Activated naive CD8-positive, alpha-beta T cell (primary cell): ENCODE data around the gene ADGRB2.

Source experiments
- H3K27ac Mint-ChIP-seq: one replicate; pipeline ENCODE4 v1.8.0; 2021; ENCODE audit warnings: mixed read lengths
- H3K27me3 Mint-ChIP-seq: one replicate; pipeline ENCODE4 v1.8.0; 2021; ENCODE audit warnings: mixed read lengths
- H3K36me3 Mint-ChIP-seq: one replicate; pipeline ENCODE4 v1.8.0; 2021; ENCODE audit warnings: mixed read lengths
- H3K4me1 Mint-ChIP-seq: one replicate; pipeline ENCODE4 v1.8.0; 2021; ENCODE audit warnings: low read depth, mixed read lengths
- H3K4me3 Mint-ChIP-seq: one replicate; pipeline ENCODE4 v1.8.0; 2021; ENCODE audit warnings: mild to moderate bottlenecking, mixed read lengths
- H3K9me3 Mint-ChIP-seq: one replicate; pipeline ENCODE4 v1.8.0; 2021; ENCODE audit warnings: low read depth, mixed read lengths

Gene ADGRB2

DNA sequence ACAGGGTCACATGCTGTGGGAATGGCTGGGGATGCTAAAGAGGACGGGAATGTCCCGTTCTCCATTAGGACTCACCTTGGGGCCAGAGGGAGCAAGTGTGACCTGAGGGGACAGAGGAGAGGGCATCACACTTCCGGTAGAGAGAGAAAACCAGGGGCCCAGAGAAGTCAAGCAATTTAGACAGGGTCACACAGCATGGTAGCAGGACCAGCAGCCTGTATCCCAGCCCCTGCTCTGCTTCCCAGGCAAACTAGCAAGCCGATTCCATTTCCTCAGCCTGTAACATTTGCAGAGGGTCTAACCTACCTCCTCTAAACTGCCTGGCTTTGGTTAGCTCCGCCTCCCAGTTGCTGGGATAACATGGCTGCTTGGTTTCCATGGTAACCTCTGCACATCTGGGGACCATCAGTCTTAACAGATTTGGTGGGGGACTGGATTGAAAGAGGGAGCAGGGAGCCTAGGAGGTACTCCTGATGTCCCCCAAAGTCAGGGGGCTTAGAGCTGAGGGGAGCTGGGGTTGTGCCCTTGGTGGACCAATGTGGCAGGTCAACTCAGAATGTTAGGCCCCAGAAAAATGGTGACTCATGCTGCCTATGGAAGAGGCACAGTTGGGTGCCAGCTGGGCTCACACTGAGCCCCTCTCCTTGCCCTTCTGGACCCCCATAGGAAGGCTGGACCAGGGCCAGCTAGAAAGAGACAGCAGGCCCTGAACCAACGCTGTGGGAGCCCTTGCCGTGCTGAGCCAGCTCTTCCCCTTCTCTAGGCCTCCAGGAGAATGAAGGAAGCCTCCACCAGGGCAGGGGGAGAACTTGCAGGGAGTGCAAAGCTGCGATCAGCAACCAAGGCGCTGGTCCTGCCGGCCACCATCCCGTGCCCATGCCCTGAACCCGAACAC, 69.8 kb downstream of the ADGRB2 start:
- Mint-ChIP-seq H3K27ac (no peak overlapping the region), H3K4me3 (no peak overlapping the region), H3K36me3 (no peaks in the 10 kb centered on the region), H3K27me3 (no peaks in the 10 kb centered on the region), H3K4me1 (peaks cover 4% of the 10 kb centered on the region), H3K9me3 (no peaks in the 10 kb centered on the region)

DNA sequence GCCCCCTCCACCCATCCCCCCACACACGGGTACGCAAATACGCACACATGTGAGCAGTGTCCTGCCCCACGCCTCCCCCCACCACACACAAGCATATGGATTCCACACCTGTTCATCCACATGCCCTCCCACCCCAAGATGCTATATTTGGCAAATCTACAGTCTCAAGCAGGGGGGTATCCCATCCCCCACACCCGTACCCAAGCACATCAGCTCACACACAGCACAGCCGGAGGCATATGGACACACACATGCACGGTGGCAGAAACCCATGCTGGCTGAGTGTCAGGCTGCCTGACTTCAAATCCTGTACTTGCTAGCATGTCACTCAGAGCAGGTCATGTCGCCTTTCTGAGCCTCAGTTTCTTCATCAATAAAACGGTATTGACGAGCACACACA, 70.9 kb downstream of the ADGRB2 start:
- Mint-ChIP-seq H3K4me3 (no peak overlapping the region), H3K36me3 (no peaks in the 10 kb centered on the region), H3K9me3 (no peaks in the 10 kb centered on the region), H3K4me1 (no peaks in the 10 kb centered on the region), H3K27ac (no peak overlapping the region), H3K27me3 (no peaks in the 10 kb centered on the region)

DNA sequence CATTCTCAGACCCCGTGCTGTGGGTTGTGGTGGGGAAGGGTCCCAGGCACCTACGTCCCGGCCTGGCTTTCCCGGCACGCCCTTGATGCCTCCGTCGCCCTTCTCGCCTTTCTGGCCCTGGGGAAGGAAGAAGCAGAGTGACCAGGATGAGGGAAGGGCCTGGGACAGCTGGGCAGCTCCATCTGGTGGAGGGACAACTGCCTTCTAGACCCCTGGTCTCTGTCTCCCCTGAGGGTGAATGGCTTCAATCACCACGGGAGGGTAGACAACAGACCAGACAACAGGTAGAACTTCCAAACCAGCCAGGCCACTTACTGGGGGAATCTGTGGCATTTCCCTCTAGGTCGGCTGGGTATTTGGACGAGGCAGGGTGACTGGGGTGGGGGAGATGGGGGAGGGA, 72.2 kb downstream of the ADGRB2 start:
- Mint-ChIP-seq H3K27ac (no peak overlapping the region), H3K36me3 (no peaks in the 10 kb centered on the region), H3K4me1 (no peaks in the 10 kb centered on the region), H3K4me3 (no peak overlapping the region), H3K9me3 (no peaks in the 10 kb centered on the region), H3K27me3 (no peaks in the 10 kb centered on the region)

DNA sequence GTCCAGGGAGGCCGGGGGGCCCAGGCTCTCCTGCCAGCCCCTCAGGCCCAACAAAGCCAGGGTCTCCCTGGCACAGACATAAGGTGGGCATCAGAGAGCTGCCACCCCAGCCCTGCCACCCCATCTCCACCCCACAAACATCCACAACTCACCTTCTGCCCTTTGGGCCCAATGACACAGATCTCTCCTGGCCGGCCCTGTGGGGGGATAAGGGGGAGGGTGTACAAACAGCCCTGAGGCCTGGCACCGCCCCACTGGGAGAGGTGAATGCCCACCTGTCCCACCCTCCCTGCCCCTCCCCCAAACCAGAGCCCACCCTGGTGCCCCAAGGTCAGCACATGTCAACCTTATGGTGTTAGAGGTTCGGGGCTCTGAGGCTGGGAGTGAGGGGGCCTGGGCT, 72.7 kb downstream of the ADGRB2 start:
- Mint-ChIP-seq H3K9me3 (no peaks in the 10 kb centered on the region), H3K27ac (no peak overlapping the region)

DNA sequence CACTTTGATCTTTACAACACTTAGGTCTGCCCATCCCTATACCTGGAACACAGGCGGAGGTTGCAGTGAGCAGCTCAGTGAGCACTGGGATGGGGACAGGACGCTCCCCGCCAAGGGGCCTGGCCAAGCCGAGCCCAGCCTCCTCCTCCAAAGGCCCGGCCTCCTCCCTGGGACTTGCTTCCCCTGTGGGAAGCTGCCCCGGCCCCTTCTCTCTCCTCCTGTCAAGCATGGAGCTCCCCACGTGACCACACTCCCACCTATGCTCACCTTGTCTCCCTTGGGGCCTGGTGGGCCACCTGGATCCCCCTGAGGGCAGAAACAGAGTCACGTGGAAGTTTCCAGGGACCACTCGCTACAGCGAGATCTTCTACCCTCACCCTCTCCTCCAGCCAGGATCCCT, 73.2 kb downstream of the ADGRB2 start:
- Mint-ChIP-seq H3K4me3 (no peak overlapping the region), H3K27ac (no peak overlapping the region), H3K4me1 (no peaks in the 10 kb centered on the region), H3K36me3 (no peaks in the 10 kb centered on the region), H3K9me3 (no peaks in the 10 kb centered on the region), H3K27me3 (no peaks in the 10 kb centered on the region)

More for the DNA sequence above, 72.7 kb downstream of the ADGRB2 start:
- Mint-ChIP-seq H3K27me3 (no peaks in the 10 kb centered on the region), H3K4me1 (no peaks in the 10 kb centered on the region), H3K36me3 (no peaks in the 10 kb centered on the region), H3K4me3 (no peak overlapping the region)

DNA sequence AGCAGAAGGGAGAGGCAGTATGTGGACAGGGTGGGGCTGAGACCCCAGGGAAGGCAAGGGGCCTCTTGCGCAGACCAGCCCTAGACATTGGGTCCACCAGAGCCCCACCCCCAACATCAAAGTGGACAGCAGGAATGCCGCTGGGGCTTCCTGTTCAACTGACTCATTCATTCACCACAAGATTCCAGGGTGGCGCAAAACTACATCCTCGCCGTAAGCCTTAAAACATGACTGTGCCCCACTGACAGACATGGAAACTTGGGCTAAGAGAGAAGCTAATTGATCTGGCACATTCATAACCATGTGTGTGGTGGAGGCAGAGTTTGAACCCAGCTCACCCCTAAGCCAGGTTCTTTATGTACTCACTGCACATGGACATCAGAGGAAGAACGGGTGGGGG, 74.3 kb downstream of the ADGRB2 start:
- Mint-ChIP-seq H3K27me3 (no peaks in the 10 kb centered on the region), H3K4me1 (no peaks in the 10 kb centered on the region), H3K36me3 (no peaks in the 10 kb centered on the region), H3K27ac (no peak overlapping the region), H3K9me3 (no peaks in the 10 kb centered on the region), H3K4me3 (no peak overlapping the region)

DNA sequence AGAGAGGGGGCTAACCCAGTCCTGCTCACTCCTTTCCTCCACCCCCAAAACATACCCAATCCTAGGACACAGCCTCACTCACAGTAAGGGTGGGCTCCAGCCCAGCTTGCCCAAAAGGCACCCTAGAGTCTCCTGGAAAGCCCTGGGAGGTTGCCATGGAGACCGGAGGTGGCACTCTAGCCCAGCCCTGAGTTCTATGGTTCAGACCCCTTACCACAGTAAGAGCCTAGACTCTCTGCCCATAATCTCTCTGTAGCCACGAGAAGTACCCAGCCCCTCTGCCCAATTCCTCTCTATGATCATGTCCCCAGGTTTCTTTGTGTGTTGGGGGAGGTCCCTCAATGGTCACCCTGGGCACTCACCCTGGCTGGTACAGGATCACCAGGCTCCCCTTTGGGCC, 74.8 kb downstream of the ADGRB2 start:
- H3K4me1 Mint-ChIP-seq: no peaks in the 10 kb centered on the region
- H3K27ac Mint-ChIP-seq: no peak overlapping the region
- no peaks in the 10 kb centered on the region for H3K9me3 Mint-ChIP-seq
- H3K36me3 Mint-ChIP-seq: no peaks in the 10 kb centered on the region
- H3K27me3 Mint-ChIP-seq: peaks cover 2% of the 10 kb centered on the region
- no peak overlapping the region for H3K4me3 Mint-ChIP-seq

DNA sequence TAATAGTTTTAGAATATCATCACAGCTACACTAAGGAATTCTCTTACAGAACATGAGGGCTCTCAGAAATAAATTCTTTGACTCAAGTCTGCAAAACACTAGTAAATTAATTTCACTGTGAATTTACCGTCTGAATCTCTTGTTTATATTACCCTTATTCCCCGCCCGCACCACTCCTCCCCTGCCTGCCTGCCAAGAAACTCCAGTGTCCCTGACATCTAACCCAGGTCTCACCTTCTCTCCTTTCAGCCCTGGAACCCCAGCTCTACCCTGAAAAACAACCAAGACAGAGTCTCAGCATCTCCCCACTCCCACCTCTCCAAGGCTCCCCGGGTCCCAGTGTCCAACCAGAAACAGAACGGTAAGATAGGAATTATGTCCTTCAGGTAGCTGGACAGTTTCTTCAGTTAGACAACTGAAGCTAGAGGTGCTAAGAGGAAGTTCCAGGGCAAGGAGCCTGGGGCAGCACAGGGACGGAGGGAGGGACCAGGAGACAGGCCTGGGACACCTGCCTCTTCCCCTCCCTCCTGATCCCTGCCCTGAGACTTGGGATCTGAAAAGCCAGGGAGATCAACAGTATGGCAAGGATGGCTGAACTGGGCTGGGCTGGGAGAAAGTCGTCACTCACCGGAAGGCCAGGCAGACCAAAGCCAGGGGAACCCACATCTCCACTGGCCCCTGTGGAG, 75.8 kb downstream of the ADGRB2 start:
- no peaks in the 10 kb centered on the region for H3K36me3 Mint-ChIP-seq
- H3K9me3 Mint-ChIP-seq: no peaks in the 10 kb centered on the region
- no peaks in the 10 kb centered on the region for H3K4me1 Mint-ChIP-seq
- H3K27me3 Mint-ChIP-seq: peaks cover 2% of the 10 kb centered on the region
- H3K27ac Mint-ChIP-seq: no peak overlapping the region
- no peak overlapping the region for H3K4me3 Mint-ChIP-seq

DNA sequence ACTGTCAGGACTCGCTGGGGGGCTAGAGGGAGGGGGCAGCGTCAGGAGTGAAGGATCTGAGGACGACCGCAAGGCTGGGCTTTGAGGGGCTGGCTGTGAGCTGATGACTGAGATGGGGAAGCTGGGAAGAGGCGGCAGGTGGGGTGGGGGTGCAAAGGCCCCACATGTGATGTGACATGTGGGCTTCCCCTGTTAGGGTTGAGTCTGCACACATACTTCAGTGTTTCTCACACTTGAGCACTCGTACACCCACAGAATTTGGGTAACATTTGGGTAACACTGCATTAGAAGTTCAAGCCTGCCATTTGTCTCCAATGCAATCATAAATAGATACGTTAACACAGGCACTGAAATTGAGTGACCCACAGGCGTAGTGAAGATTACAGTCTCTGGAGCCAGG, 76.5 kb downstream of the ADGRB2 start:
- Mint-ChIP-seq H3K36me3 (no peaks in the 10 kb centered on the region), H3K9me3 (no peaks in the 10 kb centered on the region), H3K27ac (no peak overlapping the region), H3K4me3 (no peak overlapping the region), H3K4me1 (no peaks in the 10 kb centered on the region), H3K27me3 (peaks cover 2% of the 10 kb centered on the region)

DNA sequence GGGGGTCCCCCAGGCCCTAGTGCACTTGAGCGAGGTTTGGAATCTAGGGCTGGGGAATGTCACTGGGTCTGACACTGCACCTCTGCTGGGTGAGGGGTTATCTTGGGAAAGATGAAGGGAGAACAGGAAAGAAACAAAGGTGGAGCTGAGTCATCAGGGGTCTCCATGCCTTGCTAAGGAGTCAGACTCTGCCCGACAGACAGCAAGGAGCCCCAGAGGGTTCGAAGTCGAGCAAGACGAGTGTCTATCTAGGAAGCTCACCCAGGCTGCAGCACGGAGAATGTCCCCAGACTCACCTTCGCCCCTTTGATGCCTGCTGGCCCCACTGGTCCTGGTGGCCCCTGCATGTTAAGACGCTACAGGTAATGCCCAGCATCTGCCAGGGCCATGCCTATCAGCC, 78.3 kb downstream of the ADGRB2 start:
- Mint-ChIP-seq H3K36me3 (no peaks in the 10 kb centered on the region), H3K27me3 (peaks cover 2% of the 10 kb centered on the region), H3K9me3 (no peaks in the 10 kb centered on the region), H3K27ac (no peak overlapping the region), H3K4me1 (no peaks in the 10 kb centered on the region), H3K4me3 (no peak overlapping the region)

DNA sequence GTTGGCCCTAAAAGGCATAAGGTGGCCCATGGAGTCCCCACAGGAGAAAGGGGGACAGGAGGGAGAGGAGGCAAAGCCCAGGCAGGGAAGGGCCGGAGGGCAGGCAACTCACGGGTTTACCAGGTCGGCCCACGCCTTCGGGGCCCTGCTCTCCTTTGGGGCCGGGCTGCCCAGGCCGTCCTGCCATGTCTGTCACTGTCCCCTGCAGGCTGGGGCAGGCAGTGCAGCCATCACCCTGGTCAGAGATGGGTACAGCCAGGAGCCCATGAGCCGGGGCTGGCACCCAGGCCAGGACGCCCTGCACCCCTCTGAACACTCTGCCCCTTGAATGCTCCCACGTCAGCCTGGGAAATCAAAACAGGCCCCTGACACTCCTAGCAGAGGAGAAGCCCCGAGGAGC, 80.1 kb downstream of the ADGRB2 start:
- Mint-ChIP-seq H3K9me3 (no peaks in the 10 kb centered on the region), H3K27ac (no peak overlapping the region), H3K4me3 (no peak overlapping the region), H3K27me3 (peaks cover 2% of the 10 kb centered on the region), H3K4me1 (no peaks in the 10 kb centered on the region), H3K36me3 (no peaks in the 10 kb centered on the region)

DNA sequence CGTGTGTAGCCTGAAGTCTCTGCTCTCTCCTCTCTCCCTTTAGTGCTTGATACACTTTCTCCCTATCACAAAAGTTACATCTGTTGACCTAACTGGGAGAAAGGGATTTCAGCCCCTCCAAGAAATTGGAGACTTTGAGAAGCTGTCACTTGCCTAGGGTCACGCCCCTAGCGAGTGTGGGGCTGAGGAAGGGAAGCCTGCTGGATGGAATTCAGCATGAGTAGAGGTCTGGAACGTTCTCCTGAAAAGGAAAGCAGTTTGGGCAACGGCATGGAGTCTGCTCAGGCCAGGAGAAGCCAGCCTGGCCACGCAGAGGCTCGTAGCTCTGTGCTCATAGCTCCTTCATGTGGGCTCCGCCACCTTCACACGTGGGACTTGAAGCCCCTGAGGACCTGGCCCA, 82.7 kb downstream of the ADGRB2 start:
- H3K4me3 Mint-ChIP-seq: no peak overlapping the region
- no peaks in the 10 kb centered on the region for H3K4me1 Mint-ChIP-seq
- peaks cover 2% of the 10 kb centered on the region for H3K27me3 Mint-ChIP-seq
- no peak overlapping the region for H3K27ac Mint-ChIP-seq
- H3K9me3 Mint-ChIP-seq: no peaks in the 10 kb centered on the region
- H3K36me3 Mint-ChIP-seq: no peaks in the 10 kb centered on the region

DNA sequence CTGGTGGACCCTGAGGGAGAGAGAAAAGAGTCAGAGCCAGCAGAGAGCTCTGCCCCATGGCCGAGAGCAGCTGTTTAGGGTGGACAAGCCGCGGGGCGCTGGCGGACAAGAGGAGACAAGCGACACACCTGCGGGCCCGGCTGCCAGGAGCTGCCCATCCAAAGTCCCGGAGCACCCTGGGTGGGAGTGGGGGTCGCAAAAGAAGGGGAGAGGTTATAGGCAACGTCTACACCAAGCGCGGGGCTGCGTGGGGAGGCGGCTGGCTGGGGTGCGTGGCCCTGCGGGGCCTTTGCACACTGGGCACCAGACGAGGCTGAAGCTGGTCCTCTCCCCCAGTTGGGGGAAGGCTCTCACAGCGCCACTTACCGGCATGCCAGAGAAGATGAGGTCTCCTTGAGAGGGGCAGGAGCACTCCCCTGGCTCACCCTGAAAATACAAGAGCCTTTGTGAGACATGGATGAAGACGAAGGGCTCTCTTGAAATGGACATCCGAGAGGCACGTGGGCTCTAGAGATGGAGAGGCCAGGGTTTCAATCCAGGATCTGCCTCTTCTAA, 84.4 kb downstream of the ADGRB2 start:
- Mint-ChIP-seq H3K36me3 (no peaks in the 10 kb centered on the region), H3K9me3 (no peaks in the 10 kb centered on the region), H3K27ac (no peak overlapping the region), H3K27me3 (peaks cover 1% of the 10 kb centered on the region), H3K4me3 (no peak overlapping the region), H3K4me1 (no peaks in the 10 kb centered on the region)

DNA sequence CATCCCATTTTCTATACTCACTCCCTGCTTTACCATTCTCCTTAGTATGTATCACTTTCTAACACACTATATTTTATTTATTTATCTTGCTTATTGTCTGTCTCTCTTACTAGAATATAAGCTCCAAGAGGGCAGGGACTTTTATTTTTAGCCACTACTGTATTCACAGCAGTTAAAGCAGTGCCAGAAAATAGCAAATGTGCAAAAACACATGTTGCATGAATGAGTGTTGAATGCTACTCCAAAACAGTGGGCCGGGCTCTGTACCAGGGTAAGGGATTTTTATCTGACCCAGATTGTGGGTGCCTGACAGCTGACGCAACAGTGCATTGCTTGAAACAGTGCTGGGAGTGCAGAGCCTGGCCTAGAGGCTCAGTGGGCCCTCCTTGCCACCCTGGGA, 85.0 kb downstream of the ADGRB2 start:
- Mint-ChIP-seq H3K4me1 (no peaks in the 10 kb centered on the region), H3K36me3 (no peaks in the 10 kb centered on the region), H3K4me3 (no peak overlapping the region), H3K27ac (no peak overlapping the region), H3K27me3 (no peaks in the 10 kb centered on the region), H3K9me3 (no peaks in the 10 kb centered on the region)

DNA sequence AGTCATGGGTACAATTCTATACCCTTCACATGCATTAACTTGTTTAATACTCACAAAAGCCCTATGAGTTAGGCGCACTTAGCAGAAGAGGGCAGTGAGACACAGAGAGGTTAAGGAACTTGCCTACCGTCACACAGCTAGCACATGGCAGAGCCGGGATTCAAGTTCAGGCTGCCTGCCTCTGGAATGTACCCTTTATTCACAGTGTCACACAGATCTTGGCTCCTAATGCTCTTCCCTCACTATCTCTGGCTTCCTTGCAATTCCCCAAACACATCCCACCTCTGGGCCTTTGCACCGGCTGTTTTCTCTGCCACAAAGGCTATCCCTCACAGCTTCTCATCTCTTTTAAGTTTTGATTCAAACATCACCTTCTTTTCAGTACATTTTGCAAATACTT, 85.5 kb downstream of the ADGRB2 start:
- H3K36me3 Mint-ChIP-seq: no peaks in the 10 kb centered on the region
- H3K9me3 Mint-ChIP-seq: no peaks in the 10 kb centered on the region
- H3K4me1 Mint-ChIP-seq: no peaks in the 10 kb centered on the region
- H3K4me3 Mint-ChIP-seq: no peak overlapping the region
- no peaks in the 10 kb centered on the region for H3K27me3 Mint-ChIP-seq
- no peak overlapping the region for H3K27ac Mint-ChIP-seq
